Spleen (tissue), 11 donors: Measurements from ENCODE around the gene SEMA3F. TPM values are rescaled to one million over a fixed set of nuclear protein-coding genes. Genes with fewer than 3 reads are reported as not detected.

Experiments
- DNase-seq: peaks from one replicate; pipeline ENCODE4 v3.0.0-alpha.2; 2020
- H3K27ac ChIP-seq, 8 donors: fragments of 200-600 bp; sonication (generic) in 7 of 8; 1 replicate in 4 of 8; 2 replicates in 4 of 8; pipeline versions ENCODE4 v1.5.0 to v1.8.0; 2016 to 2021; ENCODE audit warnings: inconsistent platforms in 4 of 8, mild to moderate bottlenecking in 4 of 8, moderate library complexity in 1 of 8
- H3K27me3 ChIP-seq, 7 donors: fragments of 200-600 bp; sonication (generic) in 6 of 7; replicated peaks in 1 of 7; 1 replicate in 4 of 7; 2 replicates in 3 of 7; pipeline versions ENCODE4 v1.5.0 to v1.8.0; 2016 to 2021; ENCODE audit warnings: inconsistent platforms in 3 of 7, mild to moderate bottlenecking in 1 of 7
- H3K36me3 ChIP-seq, 6 donors: fragments of 200-600 bp; sonication (generic) in 5 of 6; 1 replicate in 4 of 6; 2 replicates in 2 of 6; pipeline versions ENCODE4 v1.5.0 to v1.8.0; 2016 to 2021; ENCODE audit warnings: inconsistent platforms in 2 of 6
- H3K4me1 ChIP-seq, 6 donors: fragments of 200-600 bp; sonication (generic) in 5 of 6; 1 replicate in 3 of 6; 2 replicates in 3 of 6; pipeline versions ENCODE4 v1.5.0 to v1.8.0; 2016 to 2021; ENCODE audit warnings: inconsistent platforms in 3 of 6
- H3K4me3 ChIP-seq, 8 donors: fragments of 200-600 bp; sonication (generic) in 7 of 8; 1 replicate in 4 of 8; 2 replicates in 4 of 8; pipeline versions ENCODE4 v1.5.0 to v1.8.0; 2016 to 2021; ENCODE audit warnings: inconsistent platforms in 4 of 8, mild to moderate bottlenecking in 4 of 8, moderate library complexity in 2 of 8
- H3K9me3 ChIP-seq, 8 donors: fragments of 200-600 bp; sonication (generic) in 7 of 8; 1 replicate in 4 of 8; 2 replicates in 4 of 8; pipeline versions ENCODE4 v1.5.0 to v1.8.0; 2016 to 2021; ENCODE audit warnings: inconsistent platforms in 4 of 8
- CTCF ChIP-seq, 11 experiments: fragments of 200-600 bp in 7 of 11; fragments of 450-650 bp in 4 of 11; sonication (generic) in 4 of 11; IDR thresholded peaks in 8 of 11; conservative IDR thresholded peaks in 3 of 11; 1 replicate in 7 of 11; 2 replicates in 4 of 11; pipeline versions ENCODE4 v1.4.0 to v1.8.0; 2016 to 2021; ENCODE audit warnings: antibody characterized with exemption in 11 of 11, inconsistent platforms in 4 of 11, mild to moderate bottlenecking in 1 of 11
- POLR2A ChIP-seq, 3 donors: fragments of 450-650 bp; IDR thresholded peaks; one replicate each; pipeline ENCODE4 v1.5.1; 2017; ENCODE audit warnings: antibody characterized with exemption in 3 of 3, mild to moderate bottlenecking in 1 of 3
- POLR2AphosphoS5 ChIP-seq, 3 donors: sonication (generic); formaldehyde crosslinking; IDR thresholded peaks; one replicate each; pipeline ENCODE4 v1.5.1; 2017; ENCODE audit warnings: antibody characterized with exemption in 3 of 3
- WGBS, 5 donors: extraction: QIAGEN DNeasy Blood & Tissue Kit in 3 of 5; methylation state at CpG; one replicate each; pipeline versions ENCODE4 v1.1.5 to v1.1.7; 2013 to 2018; 5-methylcytosine and 5-hydroxymethylcytosine counted together
- intact Hi-C: fragments of 100-400 bp; cut with DNase I; formaldehyde crosslinking; loops from one replicate; pipeline ENCODE4 v1.15.0; 2023; ENCODE audit warnings: low total_unique reads
- polyA plus RNA-seq, 3 donors: library from polyadenylated mRNA; stranded (reverse); fragments of 200-250 nt; gene quantifications; one replicate each; pipeline ENCODE4 v1.2.1, GENCODE V29; 2013
- total RNA-seq, 7 donors: library from RNA; depleted of rRNA in 3 of 7; stranded (reverse); fragments of >200 nt in 3 of 7; fragmentation: NEBNext Ultra II Directional in 4 of 7; extraction: Animal tissue kit (Norgen Biotek cat#: 25700) in 4 of 7; gene quantifications; one replicate each; pipeline versions ENCODE4 v1.1.0 to v1.2.1, GENCODE V29; 2016 to 2021
- donor health status: healthy with polysubstance abuse.
- donor health status: DM: no; HTN: no; CAD: no; lungs with moderate emphysema.
- donor health status: DM: no; HTN: no; CAD: no.
- donor health status: Bipolar disorder and iron deficiency.
- donor health status: healthy.
- donor health status: DM: no; HTN: no; CAD: no.
- donor health status: DM: yes; HTN: yes; CAD: no.

SEMA3F gene
- total and polyA plus RNA-seq, 10 donors, result 16.9 to 205 (median 77.9) TPM

GRCh38 chr3:50133283-50133615 lies 21.9 kb upstream of the SEMA3F start:
- no peak for DNase-seq
- Histone ChIP-seq H3K27me3 (no peaks in the 10 kb centered on the region), H3K4me3 (no peak overlapping the region), H3K27ac (no peak overlapping the region), H3K36me3 (no peaks in the 10 kb centered on the region), H3K9me3 (no peaks in the 10 kb centered on the region), H3K4me1 (peaks cover 0 to 8% (median 4%) of the 10 kb centered on the region in 6 donors)
- intact Hi-C loops, result no loop called here
- 70 to 95% (median 79%) methylated on average over 2 to 4 of the region's 4 CpGs for WGBS, 5 donors
- TF ChIP-seq CTCF (IDR thresholded peaks at IDR 0.05 in 8 of 11, conservative IDR thresholded peaks at IDR 0.05 in 3 of 11) (no peak), POLR2AphosphoS5 (IDR thresholded peaks at IDR 0.05) (no peak), POLR2A (IDR thresholded peaks at IDR 0.05) (no peak)

- intact Hi-C loops, result no loop called here
- Histone ChIP-seq H3K4me3 (no peak overlapping the region), H3K36me3 (no peaks in the 10 kb centered on the region), H3K27me3 (no peaks in the 10 kb centered on the region), H3K27ac (no peak overlapping the region), H3K4me1 (peaks cover 7 to 20% (median 14%) of the 10 kb centered on the region in 6 donors), H3K9me3 (no peaks in the 10 kb centered on the region)
- no peak for TF ChIP-seq POLR2AphosphoS5 (IDR thresholded peaks at IDR 0.05)
- no peak for TF ChIP-seq POLR2A (IDR thresholded peaks at IDR 0.05)
- no peak for TF ChIP-seq CTCF (IDR thresholded peaks at IDR 0.05 in 8 of 11, conservative IDR thresholded peaks at IDR 0.05 in 3 of 11)
- 20 to 46% (median 37%) methylated on average over 1 to 2 of the region's 2 CpGs for WGBS, 5 donors
- no peak for DNase-seq
Measured at GRCh38 chr3:50134367-50134766, 20.8 kb upstream of the SEMA3F start.

- 84 to 94% (median 90%) methylated on average over 5 of the region's 5 CpGs for WGBS, 5 donors
- intact Hi-C loops, result no loop called here
- Histone ChIP-seq H3K4me3 (no peak overlapping the region), H3K27me3 (no peaks in the 10 kb centered on the region), H3K9me3 (no peaks in the 10 kb centered on the region), H3K36me3 (no peaks in the 10 kb centered on the region), H3K4me1 (peaks cover 7 to 24% (median 14%) of the 10 kb centered on the region in 6 donors), H3K27ac (no peak overlapping the region)
- DNase-seq, result no peak
- TF ChIP-seq POLR2A (IDR thresholded peaks at IDR 0.05) (no peak), CTCF (IDR thresholded peaks at IDR 0.05 in 8 of 11, conservative IDR thresholded peaks at IDR 0.05 in 3 of 11) (no peak), POLR2AphosphoS5 (IDR thresholded peaks at IDR 0.05) (no peak)
Measured at GRCh38 chr3:50135964-50136363, 19.2 kb upstream of the SEMA3F start.

- TF ChIP-seq POLR2AphosphoS5 (IDR thresholded peaks at IDR 0.05) (no peak), CTCF (IDR thresholded peaks at IDR 0.05 in 8 of 11, conservative IDR thresholded peaks at IDR 0.05 in 3 of 11) (no peak)
- no peak overlapping the region for H3K27ac ChIP-seq
- 72 to 83% (median 78%) methylated on average over 6 of the region's 6 CpGs for WGBS, 5 donors
- no peaks in the 10 kb centered on the region for H3K27me3 ChIP-seq
- H3K4me3 ChIP-seq, result no peak overlapping the region
- H3K36me3 ChIP-seq, result no peaks in the 10 kb centered on the region
- H3K9me3 ChIP-seq, result no peaks in the 10 kb centered on the region
- intact Hi-C loops, result no loop called here
- peaks cover 7 to 24% (median 14%) of the 10 kb centered on the region in 6 donors for H3K4me1 ChIP-seq
- no peak for DNase-seq
Measured at GRCh38 chr3:50136714-50137405, 18.3 kb upstream of the SEMA3F start.
